Measurements from ENCODE around the gene SLA2.

DNA sequence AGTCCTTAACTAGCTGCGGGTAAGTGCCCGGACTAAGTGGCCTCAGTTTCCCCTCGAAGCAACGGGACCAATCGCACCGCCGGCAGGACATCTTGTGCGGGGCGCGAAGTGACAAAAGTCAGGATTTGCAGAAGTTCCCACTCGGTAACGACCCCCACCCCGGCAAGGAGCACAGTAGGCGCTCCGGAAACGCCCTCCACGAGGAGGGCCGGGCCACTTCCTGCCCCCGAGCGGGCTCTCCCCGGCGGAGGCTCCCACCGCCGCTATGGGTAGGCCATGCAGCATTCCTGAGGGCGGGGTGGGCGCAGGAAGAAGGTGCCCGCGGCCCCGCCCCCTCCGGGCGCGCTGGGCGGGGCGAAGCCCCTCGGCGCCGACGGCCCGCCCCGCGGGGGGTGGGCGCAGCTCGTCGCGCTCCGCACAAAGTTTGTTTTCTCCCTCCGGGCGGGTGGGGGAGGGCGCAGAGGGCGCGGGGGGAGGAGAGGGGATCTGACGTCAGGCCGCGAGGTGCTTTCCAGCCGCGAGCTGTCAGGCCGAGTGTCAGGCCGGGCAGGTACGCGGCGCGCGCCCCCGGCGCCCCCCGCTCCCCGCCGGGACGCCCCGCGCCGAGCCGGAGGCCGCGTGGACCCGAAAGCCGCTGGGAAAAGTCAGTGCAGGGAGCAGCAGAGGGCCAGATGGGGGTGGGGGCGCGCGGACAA lies 72.7 kb downstream of the SLA2 start, which contains the start of gene TGIF2:
- TF ChIP-seq, protein P1, sequence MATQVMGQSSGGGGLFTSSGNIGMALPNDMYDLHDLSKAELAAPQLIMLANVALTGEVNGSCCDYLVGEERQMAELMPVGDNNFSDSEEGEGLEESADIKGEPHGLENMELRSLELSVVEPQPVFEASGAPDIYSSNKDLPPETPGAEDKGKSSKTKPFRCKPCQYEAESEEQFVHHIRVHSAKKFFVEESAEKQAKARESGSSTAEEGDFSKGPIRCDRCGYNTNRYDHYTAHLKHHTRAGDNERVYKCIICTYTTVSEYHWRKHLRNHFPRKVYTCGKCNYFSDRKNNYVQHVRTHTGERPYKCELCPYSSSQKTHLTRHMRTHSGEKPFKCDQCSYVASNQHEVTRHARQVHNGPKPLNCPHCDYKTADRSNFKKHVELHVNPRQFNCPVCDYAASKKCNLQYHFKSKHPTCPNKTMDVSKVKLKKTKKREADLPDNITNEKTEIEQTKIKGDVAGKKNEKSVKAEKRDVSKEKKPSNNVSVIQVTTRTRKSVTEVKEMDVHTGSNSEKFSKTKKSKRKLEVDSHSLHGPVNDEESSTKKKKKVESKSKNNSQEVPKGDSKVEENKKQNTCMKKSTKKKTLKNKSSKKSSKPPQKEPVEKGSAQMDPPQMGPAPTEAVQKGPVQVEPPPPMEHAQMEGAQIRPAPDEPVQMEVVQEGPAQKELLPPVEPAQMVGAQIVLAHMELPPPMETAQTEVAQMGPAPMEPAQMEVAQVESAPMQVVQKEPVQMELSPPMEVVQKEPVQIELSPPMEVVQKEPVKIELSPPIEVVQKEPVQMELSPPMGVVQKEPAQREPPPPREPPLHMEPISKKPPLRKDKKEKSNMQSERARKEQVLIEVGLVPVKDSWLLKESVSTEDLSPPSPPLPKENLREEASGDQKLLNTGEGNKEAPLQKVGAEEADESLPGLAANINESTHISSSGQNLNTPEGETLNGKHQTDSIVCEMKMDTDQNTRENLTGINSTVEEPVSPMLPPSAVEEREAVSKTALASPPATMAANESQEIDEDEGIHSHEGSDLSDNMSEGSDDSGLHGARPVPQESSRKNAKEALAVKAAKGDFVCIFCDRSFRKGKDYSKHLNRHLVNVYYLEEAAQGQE (IDR thresholded peaks at IDR 0.05; ENCODE audit: insufficient read depth in 1 of 2, low read depth in 2 of 2, low read length in 2 of 2), result no peak
- TF ChIP-seq POLR2AphosphoS5 (IDR thresholded peaks at IDR 0.05; ENCODE audit: low read depth, low read length), result no peak
- TF ChIP-seq TAF1 (IDR thresholded peaks at IDR 0.05; ENCODE audit: borderline replicate concordance, insufficient read depth, low read length), result no peak

All from PFSK-1 (cell line).